ENCODE measurements around the gene ACVR2B.

Gene ACVR2B

DNA sequence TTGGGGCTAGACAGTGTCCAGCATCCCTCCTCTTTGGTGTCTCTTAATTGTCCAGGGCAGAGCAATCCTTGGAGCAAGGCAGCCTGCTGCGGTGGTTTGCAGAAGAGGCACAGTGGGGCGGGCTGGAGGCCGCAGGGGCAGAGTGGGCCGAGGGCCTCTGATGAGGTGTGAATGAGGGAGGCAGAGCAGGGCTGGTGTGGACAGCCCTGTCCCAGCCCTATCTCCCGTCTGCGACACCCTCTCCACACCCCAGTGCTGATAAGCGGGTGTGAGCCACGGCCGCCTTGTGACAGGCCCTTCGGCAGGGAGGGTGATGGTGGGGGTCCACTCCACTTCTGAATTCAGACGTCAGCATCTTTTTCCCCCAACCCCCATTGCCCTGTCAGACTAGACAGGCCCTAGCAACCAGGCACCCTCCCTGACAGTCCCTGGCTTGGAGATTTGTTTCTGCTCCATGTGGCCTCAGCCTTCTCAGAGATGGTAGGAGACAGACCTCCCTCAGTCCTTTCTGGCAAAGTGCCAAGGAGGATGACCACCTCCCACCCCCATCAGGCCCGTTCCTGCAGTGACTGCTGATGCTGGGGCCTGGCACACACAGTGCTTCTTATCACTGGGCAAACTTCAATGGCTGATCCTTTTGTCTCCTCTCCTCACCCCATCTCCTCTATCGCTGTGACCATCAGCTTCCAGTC, 79.7 kb downstream of the ACVR2B start:
- no peak for DNase-seq (ENCODE audit: low spot score)

DNA sequence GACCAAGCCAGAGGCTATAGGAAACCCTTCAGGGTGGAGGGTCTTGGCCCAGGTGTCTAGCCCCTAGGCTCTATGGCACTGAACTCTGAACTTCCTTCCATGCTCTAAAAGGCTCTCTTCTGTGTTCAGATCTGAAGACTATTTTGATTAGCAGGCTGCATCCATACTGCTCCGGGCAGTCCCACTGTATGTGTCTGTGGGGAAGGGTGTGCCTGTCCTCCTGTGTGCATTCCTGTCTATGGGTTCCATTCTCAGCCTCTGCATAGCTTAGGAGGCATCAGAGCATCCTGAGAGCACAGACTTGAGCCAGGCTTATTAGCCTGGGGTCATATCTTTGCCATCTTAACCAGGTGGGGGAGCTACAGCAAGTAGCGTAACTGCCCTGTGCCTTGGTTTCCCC, 80.5 kb downstream of the ACVR2B start:
- DNase-seq (ENCODE audit: low spot score): no peak

DNA sequence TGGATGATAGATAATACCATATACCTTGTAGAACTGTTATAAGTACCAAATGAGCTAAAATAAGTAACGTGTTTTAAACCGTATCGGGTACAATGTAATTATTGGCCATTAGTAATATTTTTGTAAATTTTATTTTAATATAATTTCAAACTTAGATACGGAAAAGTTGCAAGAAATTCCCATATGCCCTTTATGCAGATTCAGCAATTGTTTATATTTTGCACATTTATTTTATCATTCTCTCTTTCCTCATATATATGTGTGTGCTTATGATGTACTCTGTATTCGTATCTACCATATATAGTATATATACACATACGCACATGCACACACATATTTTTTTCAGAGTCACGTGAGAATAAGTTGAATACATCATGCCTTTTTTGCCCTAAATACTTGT, 80.9 kb downstream of the ACVR2B start:
- no peak for DNase-seq (ENCODE audit: low spot score)

DNA sequence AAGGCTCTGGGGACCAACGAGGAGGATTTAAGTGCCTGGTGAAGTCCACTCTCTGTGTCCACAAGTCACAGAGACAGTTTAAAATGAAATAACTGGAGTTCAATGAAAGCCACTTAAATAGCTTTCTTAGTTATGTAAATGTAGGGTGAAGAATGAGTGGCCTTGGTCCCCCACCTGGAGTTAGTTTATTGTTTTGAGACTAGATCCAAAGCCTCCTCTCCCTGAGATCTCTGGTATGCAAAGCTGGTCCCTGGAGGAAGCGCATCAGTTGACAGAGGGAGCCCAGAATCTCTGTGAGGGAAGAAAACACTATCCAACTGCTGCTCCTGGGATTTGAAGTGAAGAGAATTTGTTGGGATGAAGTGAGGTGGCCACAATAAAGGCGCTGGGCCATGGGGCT, 83.0 kb downstream of the ACVR2B start:
- no peak for DNase-seq (ENCODE audit: low spot score)

DNA sequence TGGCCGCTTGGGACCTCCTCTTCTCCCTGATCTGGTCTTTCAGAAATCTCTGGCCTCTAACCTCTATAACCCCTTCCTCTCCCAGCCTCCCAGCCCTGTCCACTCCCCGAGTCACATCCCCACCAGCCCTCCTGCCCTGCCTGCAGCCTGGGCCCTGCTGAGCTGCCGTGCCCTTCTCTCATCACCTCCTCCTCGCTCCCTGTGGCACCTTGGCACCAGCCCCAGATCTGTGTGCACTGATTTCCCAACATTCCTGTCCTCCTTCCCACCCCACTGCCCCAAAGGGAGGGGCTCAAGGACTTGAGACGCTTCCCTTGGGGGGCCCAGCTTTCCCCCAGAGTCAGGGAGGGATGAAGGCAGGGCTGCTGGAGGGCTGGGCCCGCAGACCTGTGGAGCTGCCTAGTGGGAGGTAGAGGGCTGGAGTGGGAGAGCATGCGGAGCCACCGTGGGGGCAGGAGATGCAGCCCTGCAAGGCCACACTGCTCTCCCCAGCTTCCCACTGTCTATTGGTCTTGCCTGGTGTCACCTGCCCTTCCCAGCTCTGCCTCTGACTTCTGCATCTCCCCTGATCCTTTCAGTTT, 85.2 kb downstream of the ACVR2B start:
- DNase-seq (ENCODE audit: low spot score): no peak

DNA sequence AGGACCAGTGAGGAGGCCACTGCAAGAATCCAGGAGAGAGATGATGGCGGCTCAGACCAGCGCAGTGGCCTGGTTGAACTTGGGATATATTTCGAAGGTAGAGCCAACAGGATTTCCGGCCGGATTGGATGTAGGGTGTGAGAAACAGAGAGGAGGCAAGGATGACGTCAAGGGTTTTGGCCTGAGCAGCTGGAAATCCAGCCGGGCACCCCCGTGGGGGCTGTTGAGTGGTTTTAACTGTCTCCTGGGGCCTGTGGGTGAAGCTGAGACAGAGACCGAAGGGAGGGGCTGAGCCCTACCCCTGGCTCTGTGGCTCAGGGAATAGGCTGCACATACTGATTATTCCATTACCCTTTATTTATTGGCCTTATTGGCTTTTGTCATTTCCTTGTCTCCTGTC, 88.1 kb downstream of the ACVR2B start:
- DNase-seq (ENCODE audit: low spot score): peak; percentile 71
